Esophagus muscularis mucosa (tissue), 4 donors: Measurements from ENCODE around the gene RAB1A. TPM values are rescaled to one million over a fixed set of nuclear protein-coding genes. Genes with fewer than 3 reads are reported as not detected.
A peak's percentile ranks its signal among the peaks of the same experiment; 100 is the strongest.

Experiments used
- DNase-seq: peaks from one replicate; pipeline ENCODE4 v3.0.0-alpha.2; 2017; ENCODE audit errors: extremely low spot score
- H3K27ac ChIP-seq, 4 donors: fragments of 200-600 bp; sonication (generic); replicated peaks in 1 of 4; 1 replicate in 3 of 4; 2 replicates in 1 of 4; pipeline ENCODE4 v1.5.1; 2016 to 2019; ENCODE audit warnings: mild to moderate bottlenecking in 1 of 4
- H3K27me3 ChIP-seq, 4 donors: fragments of 200-600 bp; sonication (generic); one replicate each; pipeline versions ENCODE4 v1.5.1 to v1.6.0; 2016 to 2019
- H3K36me3 ChIP-seq, 4 donors: fragments of 200-600 bp; sonication (generic); one replicate each; pipeline ENCODE4 v1.5.1; 2016 to 2019
- H3K4me1 ChIP-seq, 4 donors: fragments of 200-600 bp; sonication (generic); one replicate each; pipeline ENCODE4 v1.5.1; 2016 to 2019
- H3K4me3 ChIP-seq, 4 donors: fragments of 200-600 bp; sonication (generic); 1 replicate in 2 of 4; 2 replicates in 2 of 4; pipeline ENCODE4 v1.5.1; 2016 to 2019; ENCODE audit warnings: mild to moderate bottlenecking in 4 of 4, moderate library complexity in 1 of 4
- H3K9me3 ChIP-seq, 4 donors: fragments of 200-600 bp; sonication (generic); 1 replicate in 3 of 4; 2 replicates in 1 of 4; pipeline ENCODE4 v1.5.1; 2016 to 2019
- CTCF ChIP-seq, 3 experiments: fragments of 200-600 bp in 2 of 3; fragments of 450-650 bp in 1 of 3; sonication (generic) in 2 of 3; IDR thresholded peaks; one replicate each; pipeline ENCODE4 v1.5.1; 2017 to 2019; ENCODE audit warnings: antibody characterized with exemption in 3 of 3, mild to moderate bottlenecking in 2 of 3, moderate library complexity in 1 of 3
- EP300 ChIP-seq: sonication (generic); formaldehyde crosslinking; IDR thresholded peaks from one replicate; pipeline ENCODE4 v1.6.1; 2017; ENCODE audit warnings: antibody characterized with exemption
- POLR2A ChIP-seq: fragments of 450-650 bp; IDR thresholded peaks from one replicate; pipeline ENCODE4 v1.6.1; 2017; ENCODE audit warnings: antibody characterized with exemption, moderate library complexity, mild to moderate bottlenecking, low read depth
- POLR2AphosphoS5 ChIP-seq, 2 donors: sonication (generic); formaldehyde crosslinking; IDR thresholded peaks; one replicate each; pipeline ENCODE4 v1.6.1; 2017; ENCODE audit warnings: antibody characterized with exemption in 2 of 2
- WGBS: methylation state at CpG from one replicate; pipeline ENCODE4 v1.1.5; 2018; 5-methylcytosine and 5-hydroxymethylcytosine counted together
- intact Hi-C: fragments of 100-400 bp; cut with DNase I; formaldehyde crosslinking; loops from one replicate; pipeline ENCODE4 v1.15.1; 2023
- total RNA-seq, 4 donors: library from RNA; depleted of rRNA; stranded (reverse); fragments of >200 nt; gene quantifications; one replicate each; pipeline versions ENCODE4 v1.1.0 to v1.2.1, GENCODE V29; 2016

Gene RAB1A
- total RNA-seq, 4 donors from 2014 or later: 72.1 to 91.4 (median 86.0) TPM

GRCh38 chr2:65061146-65061909, 68.6 kb downstream of the RAB1A start:
- peaks cover 89 to 94% (median 91%) of the 10 kb centered on the region in 4 donors for H3K4me1 ChIP-seq
- no peaks in the 10 kb centered on the region for H3K9me3 ChIP-seq
- no peaks in the 10 kb centered on the region for H3K36me3 ChIP-seq
- H3K27me3 ChIP-seq: no peaks in the 10 kb centered on the region
- TF ChIP-seq POLR2A: no peak
- no peak overlapping the region for H3K4me3 ChIP-seq
- WGBS: 87% methylated on average over 7 of the region's 7 CpGs
- H3K27ac ChIP-seq: peak overlapping the region in 1 of 4 donors; percentile 9
- DNase-seq: no peak
- intact Hi-C loops: loop anchor here (10.0 kb wide), 1 partner anchor 373 kb away; the partner anchor contains the start of gene SPRED2

GRCh38 chr2:65059071-65059470, 70.8 kb downstream of the RAB1A start:
- peak; percentile 43 to 53 for TF ChIP-seq POLR2AphosphoS5 (IDR thresholded peaks at IDR 0.05)
- TF ChIP-seq CTCF (IDR thresholded peaks at IDR 0.05): no peak
- no peak for TF ChIP-seq EP300
- TF ChIP-seq POLR2A: no peak
- no peaks in the 10 kb centered on the region for H3K9me3 ChIP-seq
- H3K4me3 ChIP-seq: no peak overlapping the region
- intact Hi-C loops: loop anchor here (5.0 kb wide), 1 partner anchor 73 kb away; the partner anchor contains the start of gene RAB1A
- no peak for DNase-seq
- H3K36me3 ChIP-seq: no peaks in the 10 kb centered on the region
- peak overlapping the region; percentile 34 to 94 (median 69) for H3K27ac ChIP-seq
- H3K27me3 ChIP-seq: no peaks in the 10 kb centered on the region
- 94% methylated on average over 1 of the region's 1 CpG for WGBS
- peaks cover 74 to 81% (median 78%) of the 10 kb centered on the region in 4 donors for H3K4me1 ChIP-seq

GRCh38 chr2:65057391-65058052, 72.4 kb downstream of the RAB1A start:
- peak in 1 of 2 donors; percentile 26 for TF ChIP-seq POLR2AphosphoS5 (IDR thresholded peaks at IDR 0.05)
- no peak for TF ChIP-seq EP300
- Histone ChIP-seq H3K27me3 (no peaks in the 10 kb centered on the region), H3K36me3 (no peaks in the 10 kb centered on the region), H3K4me3 (peak overlapping the region; percentile 83 to 94 (median 88)), H3K4me1 (peaks cover 58 to 65% (median 63%) of the 10 kb centered on the region in 4 donors), H3K9me3 (no peaks in the 10 kb centered on the region), H3K27ac (peak overlapping the region; percentile 85 to 97 (median 93))
- WGBS: 58% methylated on average over 6 of the region's 6 CpGs
- intact Hi-C loops: loop anchor here (5.0 kb wide), 1 partner anchor 75 kb away; the partner anchor contains the start of gene RAB1A
- no peak for DNase-seq

DNA sequence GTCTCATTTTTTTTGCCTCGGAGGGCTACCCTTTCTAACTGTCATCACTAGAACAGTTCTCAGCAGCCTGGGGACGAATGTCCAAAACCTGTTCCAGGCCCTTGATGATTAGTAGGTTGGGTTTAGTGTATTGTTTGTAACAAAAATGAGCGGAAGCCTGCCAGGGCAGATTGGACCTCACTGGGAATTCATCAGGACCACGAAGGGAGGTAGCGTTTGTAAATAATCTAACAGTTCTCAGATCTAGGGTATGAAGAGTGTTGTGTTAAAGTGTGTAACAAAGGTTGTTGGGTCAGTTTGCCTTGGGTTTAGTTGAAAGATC, 72.9 kb downstream of the RAB1A start:
- WGBS: 7% methylated on average over 4 of the region's 5 CpGs
- intact Hi-C loops: loop anchor here (5.0 kb wide), 1 partner anchor 75 kb away; the partner anchor contains the start of gene RAB1A
- peaks cover 53 to 60% (median 58%) of the 10 kb centered on the region in 4 donors for H3K4me1 ChIP-seq

More for the DNA sequence above, 72.9 kb downstream of the RAB1A start:
- H3K36me3 ChIP-seq: no peaks in the 10 kb centered on the region
- H3K27me3 ChIP-seq: no peaks in the 10 kb centered on the region
- peak overlapping the region; percentile 85 to 97 (median 93) for H3K27ac ChIP-seq
- H3K9me3 ChIP-seq: no peaks in the 10 kb centered on the region
- peak overlapping the region; percentile 83 to 94 (median 88) for H3K4me3 ChIP-seq
- TF ChIP-seq CTCF (IDR thresholded peaks at IDR 0.05): no peak
- no peak for TF ChIP-seq POLR2AphosphoS5 (IDR thresholded peaks at IDR 0.05)
- TF ChIP-seq POLR2A: no peak
- TF ChIP-seq EP300: no peak
- DNase-seq: no peak
